Measurements from ENCODE around the gene P2RX4.

Gene P2RX4

GRCh38 chr12:121274036-121274763 lies 64.3 kb downstream of the P2RX4 start:
- TF ChIP-seq CTCF (IDR thresholded peaks at IDR 0.05; ENCODE audit: low read length) = no peak
- Histone ChIP-seq H3F3A (ENCODE audit: insufficient read depth, low read length) (no peaks in the 10 kb centered on the region), H3K9ac (ENCODE audit: low read length) (no peak overlapping the region), H3K9me2 (replicated peaks; ENCODE audit: insufficient read depth, low read length) (no peaks in the 10 kb centered on the region), H3K36me3 (replicated peaks; ENCODE audit: insufficient read depth, low read length) (no peaks in the 10 kb centered on the region), H3K9me3 (replicated peaks; ENCODE audit: insufficient read depth, low read length) (no peaks in the 10 kb centered on the region), H2AFZ (ENCODE audit: low read length) (no peak overlapping the region), H3K79me2 (ENCODE audit: low read length) (peaks cover 11% of the 10 kb centered on the region; the same call in 1 of the 2 replicates), H3K4me1 (ENCODE audit: low read length) (no peaks in the 10 kb centered on the region), H4K20me1 (ENCODE audit: insufficient read depth, low read length) (no peaks in the 10 kb centered on the region), H3K27ac (ENCODE audit: low read length) (no peak overlapping the region), H3K4me2 (ENCODE audit: low read depth, low read length) (no peak overlapping the region), H3K27me3 (replicated peaks; ENCODE audit: insufficient read depth, low read length) (no peaks in the 10 kb centered on the region), H3K4me3 (ENCODE audit: low read length) (no peak overlapping the region)
- no peak for DNase-seq

GRCh38 chr12:121277374-121277759 lies 67.4 kb downstream of the P2RX4 start:
- H2AFZ ChIP-seq (ENCODE audit: low read length) = no peak overlapping the region
- no peaks in the 10 kb centered on the region for H3K36me3 ChIP-seq (replicated peaks; ENCODE audit: insufficient read depth, low read length)
- no peaks in the 10 kb centered on the region for H4K20me1 ChIP-seq (ENCODE audit: insufficient read depth, low read length)
- no peaks in the 10 kb centered on the region for H3F3A ChIP-seq (ENCODE audit: insufficient read depth, low read length)
- H3K9me2 ChIP-seq (replicated peaks; ENCODE audit: insufficient read depth, low read length) = no peaks in the 10 kb centered on the region
- no peaks in the 10 kb centered on the region for H3K27me3 ChIP-seq (replicated peaks; ENCODE audit: insufficient read depth, low read length)
- H3K4me1 ChIP-seq (ENCODE audit: low read length) = no peaks in the 10 kb centered on the region
- H3K9ac ChIP-seq (ENCODE audit: low read length) = no peak overlapping the region
- H3K27ac ChIP-seq (ENCODE audit: low read length) = no peak overlapping the region
- no peak overlapping the region for H3K4me3 ChIP-seq (ENCODE audit: low read length)
- peaks cover 19% of the 10 kb centered on the region for H3K79me2 ChIP-seq (ENCODE audit: low read length)
- no peaks in the 10 kb centered on the region for H3K9me3 ChIP-seq (replicated peaks; ENCODE audit: insufficient read depth, low read length)
- DNase-seq = no peak
- H3K4me2 ChIP-seq (ENCODE audit: low read depth, low read length) = no peak overlapping the region
- no peak for TF ChIP-seq CTCF (IDR thresholded peaks at IDR 0.05; ENCODE audit: low read length)
- TF ChIP-seq EZH2 (optimal IDR thresholded peaks at IDR 0.05; ENCODE audit: low read depth, low read length) = no peak
- no peak for TF ChIP-seq EZH2phosphoT487 (IDR thresholded peaks at IDR 0.05; ENCODE audit: low read length)

- Histone ChIP-seq H4K20me1 (ENCODE audit: insufficient read depth, low read length) (no peaks in the 10 kb centered on the region), H3F3A (ENCODE audit: insufficient read depth, low read length) (no peaks in the 10 kb centered on the region)
Observed at GRCh38 chr12:121278169-121279070, 68.5 kb downstream of the P2RX4 start.

More at GRCh38 chr12:121278169-121279070, 68.5 kb downstream of the P2RX4 start:
- Histone ChIP-seq H3K4me1 (ENCODE audit: low read length) (no peaks in the 10 kb centered on the region), H3K9me3 (replicated peaks; ENCODE audit: insufficient read depth, low read length) (no peaks in the 10 kb centered on the region), H3K9ac (ENCODE audit: low read length) (no peak overlapping the region), H3K4me2 (ENCODE audit: low read depth, low read length) (no peak overlapping the region), H3K9me2 (replicated peaks; ENCODE audit: insufficient read depth, low read length) (no peaks in the 10 kb centered on the region), H3K27me3 (replicated peaks; ENCODE audit: insufficient read depth, low read length) (no peaks in the 10 kb centered on the region), H2AFZ (ENCODE audit: low read length) (no peak overlapping the region), H3K79me2 (ENCODE audit: low read length) (peaks cover 23% of the 10 kb centered on the region), H3K4me3 (ENCODE audit: low read length) (no peak overlapping the region), H3K27ac (ENCODE audit: low read length) (no peak overlapping the region), H3K36me3 (replicated peaks; ENCODE audit: insufficient read depth, low read length) (no peaks in the 10 kb centered on the region)
- TF ChIP-seq CTCF (IDR thresholded peaks at IDR 0.05; ENCODE audit: low read length) = no peak
- no peak for TF ChIP-seq EZH2 (optimal IDR thresholded peaks at IDR 0.05; ENCODE audit: low read depth, low read length)
- TF ChIP-seq EZH2phosphoT487 (IDR thresholded peaks at IDR 0.05; ENCODE audit: low read length) = no peak
- DNase-seq = no peak
